ENCODE data around the gene HEATR3.

The HEATR3 gene

GRCh38 chr16:50072730-50073129 lies 7.0 kb downstream of the HEATR3 start:
- H3K4me3 ChIP-seq (ENCODE audit: control insufficient read depth, low read depth, low read length) = no peak overlapping the region
- DNase-seq (ENCODE audit: low read depth) = no peak

GRCh38 chr16:50079397-50080140 lies 13.8 kb downstream of the HEATR3 start:
- no peak overlapping the region for H3K4me3 ChIP-seq (ENCODE audit: control insufficient read depth, low read depth, low read length)
- DNase-seq (ENCODE audit: low read depth) = no peak
- no peak for TF ChIP-seq CTCF (conservative IDR thresholded peaks at IDR 0.05; ENCODE audit: control insufficient read depth, insufficient read depth, low read depth, low read length)

More at GRCh38 chr16:50072730-50073129, 7.0 kb downstream of the HEATR3 start:
- no peak for TF ChIP-seq CTCF (conservative IDR thresholded peaks at IDR 0.05; ENCODE audit: control insufficient read depth, insufficient read depth, low read depth, low read length)

GRCh38 chr16:50081428-50082018 lies 15.8 kb downstream of the HEATR3 start:
- no peak for TF ChIP-seq CTCF (conservative IDR thresholded peaks at IDR 0.05; ENCODE audit: control insufficient read depth, insufficient read depth, low read depth, low read length)
- H3K4me3 ChIP-seq (ENCODE audit: control insufficient read depth, low read depth, low read length) = no peak overlapping the region
- no peak for DNase-seq (ENCODE audit: low read depth)

GRCh38 chr16:50083996-50084395 lies 18.2 kb downstream of the HEATR3 start:
- no peak for DNase-seq (ENCODE audit: low read depth)
- no peak overlapping the region for H3K4me3 ChIP-seq (ENCODE audit: control insufficient read depth, low read depth, low read length)
- TF ChIP-seq CTCF (conservative IDR thresholded peaks at IDR 0.05; ENCODE audit: control insufficient read depth, insufficient read depth, low read depth, low read length) = no peak

GRCh38 chr16:50086176-50086575 lies 20.4 kb downstream of the HEATR3 start:
- no peak for DNase-seq (ENCODE audit: low read depth)
- H3K4me3 ChIP-seq (ENCODE audit: control insufficient read depth, low read depth, low read length) = no peak overlapping the region
- TF ChIP-seq CTCF (conservative IDR thresholded peaks at IDR 0.05; ENCODE audit: control insufficient read depth, insufficient read depth, low read depth, low read length) = no peak

GRCh38 chr16:50088302-50088701 lies 22.5 kb downstream of the HEATR3 start:
- TF ChIP-seq CTCF (conservative IDR thresholded peaks at IDR 0.05; ENCODE audit: control insufficient read depth, insufficient read depth, low read depth, low read length) = no peak
- no peak overlapping the region for H3K4me3 ChIP-seq (ENCODE audit: control insufficient read depth, low read depth, low read length)
- DNase-seq (ENCODE audit: low read depth) = no peak

Data from fibroblast of mammary gland (primary cell).